Measurements from ENCODE around the gene RBPJ. TPM values are rescaled to one million over a fixed set of nuclear protein-coding genes. Genes with fewer than 3 reads are reported as not detected.

Gene RBPJ
- total RNA-seq, 1 donor from 2014 or later, result 28.6 TPM

- no peak for DNase-seq (ENCODE audit: extremely low read depth, low read depth, low spot score)
These were observed 91.9 kb downstream of the RBPJ start for GRCh38 chr4:26412381-26413372.

- DNase-seq (ENCODE audit: extremely low read depth, low read depth, low spot score), result no peak
These were observed 92.8 kb downstream of the RBPJ start for GRCh38 chr4:26413582-26413981.

- DNase-seq (ENCODE audit: extremely low read depth, low read depth, low spot score), result no peak
These were observed 97.3 kb downstream of the RBPJ start for GRCh38 chr4:26418107-26418506.

- DNase-seq (ENCODE audit: extremely low read depth, low read depth, low spot score), result no peak
These were observed 98.0 kb downstream of the RBPJ start for GRCh38 chr4:26418850-26419249.

GRCh38 chr4:26420438-26420837, 99.6 kb downstream of the RBPJ start:
- no peak for DNase-seq (ENCODE audit: extremely low read depth, low read depth, low spot score)

GRCh38 chr4:26420913-26421312, 100.1 kb downstream of the RBPJ start:
- DNase-seq (ENCODE audit: extremely low read depth, low read depth, low spot score), result no peak

- no peak for DNase-seq (ENCODE audit: extremely low read depth, low read depth, low spot score)
These were observed 103.3 kb downstream of the RBPJ start for GRCh38 chr4:26424153-26424552.

- no peak for DNase-seq (ENCODE audit: extremely low read depth, low read depth, low spot score)
These were observed 104.0 kb downstream of the RBPJ start for GRCh38 chr4:26424838-26425237.

GRCh38 chr4:26425953-26426352, 105.1 kb downstream of the RBPJ start:
- DNase-seq (ENCODE audit: extremely low read depth, low read depth, low spot score), result no peak

- DNase-seq (ENCODE audit: extremely low read depth, low read depth, low spot score), result no peak
These were observed 106.1 kb downstream of the RBPJ start for GRCh38 chr4:26426892-26427291.

GRCh38 chr4:26429910-26430309, 109.1 kb downstream of the RBPJ start:
- DNase-seq (ENCODE audit: extremely low read depth, low read depth, low spot score), result no peak

- no peak for DNase-seq (ENCODE audit: extremely low read depth, low read depth, low spot score)
These were observed 110.8 kb downstream of the RBPJ start for GRCh38 chr4:26431461-26432180.

- DNase-seq (ENCODE audit: extremely low read depth, low read depth, low spot score), result no peak
These were observed 111.6 kb downstream of the RBPJ start for GRCh38 chr4:26432419-26432818.

- no peak for DNase-seq (ENCODE audit: extremely low read depth, low read depth, low spot score)
These were observed 112.7 kb downstream of the RBPJ start for GRCh38 chr4:26433556-26433955.

GRCh38 chr4:26434030-26434639, 113.3 kb downstream of the RBPJ start:
- DNase-seq (ENCODE audit: extremely low read depth, low read depth, low spot score), result no peak

- DNase-seq (ENCODE audit: extremely low read depth, low read depth, low spot score), result no peak
These were observed 120.3 kb downstream of the RBPJ start for GRCh38 chr4:26441102-26441501.

- DNase-seq (ENCODE audit: extremely low read depth, low read depth, low spot score), result no peak
These were observed 121.0 kb downstream of the RBPJ start for GRCh38 chr4:26441771-26442170.

- DNase-seq (ENCODE audit: extremely low read depth, low read depth, low spot score), result no peak
These were observed 126.6 kb downstream of the RBPJ start for GRCh38 chr4:26447378-26447777.

- no peak for DNase-seq (ENCODE audit: extremely low read depth, low read depth, low spot score)
These were observed 129.6 kb downstream of the RBPJ start for GRCh38 chr4:26450418-26450817.

GRCh38 chr4:26451597-26451996, 130.8 kb downstream of the RBPJ start:
- no peak for DNase-seq (ENCODE audit: extremely low read depth, low read depth, low spot score)

All from glomerular endothelial cell (primary cell).